GM12891 (cell line): ENCODE data around the gene CHCT1.

Experiments
- POLR2A ChIP-seq: IDR thresholded peaks from 2 replicates; pipeline ENCODE4 v1.6.1; 2011; ENCODE audit warnings: low read depth, low read length, control low read depth
- POLR2AphosphoS5 ChIP-seq: IDR thresholded peaks from 2 replicates; pipeline ENCODE4 v1.6.1; 2011; ENCODE audit warnings: low read depth, low read length, control low read depth

- no peak for TF ChIP-seq POLR2AphosphoS5
- no peak for TF ChIP-seq POLR2A
Observed at GRCh38 chr17:60386147-60387058, 35.9 kb upstream of the CHCT1 start.
